Subcutaneous abdominal adipose tissue (tissue), 5 donors: ENCODE results near the gene BAX.

Experiments used
- H3K27ac ChIP-seq: one replicate; pipeline ENCODE4 v1.7.0; 2013; ENCODE audit warnings: low read depth, mild to moderate bottlenecking, inconsistent platforms, low read length, moderate library complexity
- H3K27me3 ChIP-seq, 5 donors: one replicate each; pipeline ENCODE4 v1.7.0; 2013; ENCODE audit warnings: low read length in 5 of 5, inconsistent platforms in 1 of 5; ENCODE audit not compliant: control insufficient read depth in 5 of 5, insufficient read depth in 4 of 5
- H3K36me3 ChIP-seq, 5 donors: one replicate each; pipeline ENCODE4 v1.7.0; 2013; ENCODE audit warnings: low read length in 5 of 5; ENCODE audit not compliant: control insufficient read depth in 5 of 5, insufficient read depth in 5 of 5
- H3K4me1 ChIP-seq, 5 donors: one replicate each; pipeline ENCODE4 v1.7.0; 2013; ENCODE audit warnings: low read length in 5 of 5, mild to moderate bottlenecking in 3 of 5, moderate library complexity in 1 of 5; ENCODE audit not compliant: control insufficient read depth in 5 of 5, insufficient read depth in 5 of 5
- H3K4me3 ChIP-seq, 5 donors: one replicate each; pipeline ENCODE4 v1.7.0; 2013; ENCODE audit warnings: low read length in 5 of 5, low read depth in 1 of 5
- H3K9ac ChIP-seq, 5 donors: one replicate each; pipeline ENCODE4 v1.7.0; 2013; ENCODE audit warnings: low read length in 5 of 5, mild to moderate bottlenecking in 4 of 5, moderate library complexity in 3 of 5
- H3K9me3 ChIP-seq, 5 donors: one replicate each; pipeline ENCODE4 v1.7.0; 2013; ENCODE audit warnings: low read length in 5 of 5; ENCODE audit not compliant: control insufficient read depth in 5 of 5
- donor health status: healthy.
- donor health status: healthy.
- donor health status: healthy.
- donor health status: healthy.
- donor health status: healthy.

BAX gene

GRCh38 chr19:48966541-48967345, 12.1 kb downstream of the BAX start:
- Histone ChIP-seq H3K4me3 (peak overlapping the region; percentile 81 to 97 (median 96)), H3K36me3 (peaks cover 0 to 48% (median 24%) of the 10 kb centered on the region in 5 donors), H3K27ac (peak overlapping the region; percentile 89), H3K9me3 (no peaks in the 10 kb centered on the region), H3K9ac (peak overlapping the region; percentile 75 to 96 (median 83)), H3K27me3 (no peaks in the 10 kb centered on the region), H3K4me1 (peaks cover 8 to 80% (median 77%) of the 10 kb centered on the region in 5 donors)

- Histone ChIP-seq H3K4me3 (peak overlapping the region; percentile 81 to 97 (median 96)), H3K9me3 (no peaks in the 10 kb centered on the region), H3K27me3 (no peaks in the 10 kb centered on the region), H3K9ac (peak overlapping the region in 3 of 5 donors; percentile 28 to 82 (median 63)), H3K27ac (peak overlapping the region; percentile 89), H3K36me3 (peaks cover 0 to 51% (median 25%) of the 10 kb centered on the region in 5 donors), H3K4me1 (peaks cover 8 to 72% (median 70%) of the 10 kb centered on the region in 5 donors)
These were observed 12.9 kb downstream of the BAX start for GRCh38 chr19:48967346-48968178.

DNA sequence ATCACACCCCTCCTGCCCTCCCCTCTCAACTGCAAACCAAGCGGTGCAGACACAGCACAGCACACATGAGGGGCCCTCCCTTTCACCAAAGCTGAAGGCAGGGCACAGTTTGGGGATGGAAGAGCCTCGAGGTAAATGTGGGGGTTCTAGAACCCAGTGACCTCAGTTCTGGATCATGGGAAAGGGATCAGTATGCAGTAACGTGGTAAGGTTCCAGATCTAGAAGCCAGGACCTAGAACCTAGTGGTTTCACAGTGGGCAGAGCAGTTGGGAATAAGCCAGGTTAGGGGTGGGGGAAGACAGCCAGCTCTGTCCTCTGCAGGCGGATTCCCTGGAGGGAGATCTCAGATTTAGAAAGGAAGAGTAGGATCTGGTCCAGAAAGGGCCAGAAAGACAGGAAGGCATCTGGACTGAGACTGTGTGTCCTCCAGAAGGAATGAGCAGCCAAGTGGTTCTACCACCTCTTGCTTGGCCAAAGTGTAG, 13.5 kb downstream of the BAX start:
- Histone ChIP-seq H3K4me1 (peaks cover 8 to 68% (median 67%) of the 10 kb centered on the region in 5 donors), H3K9me3 (no peaks in the 10 kb centered on the region), H3K27ac (peak overlapping the region; percentile 89), H3K9ac (peak overlapping the region in 2 of 5 donors; percentile 28 to 63), H3K27me3 (no peaks in the 10 kb centered on the region), H3K4me3 (peak overlapping the region in 2 of 5 donors; percentile 7 to 96), H3K36me3 (peaks cover 0 to 56% (median 31%) of the 10 kb centered on the region in 5 donors)

GRCh38 chr19:48968813-48969218, 14.1 kb downstream of the BAX start:
- Histone ChIP-seq H3K9ac (no peak overlapping the region), H3K4me1 (peaks cover 8 to 62% (median 61%) of the 10 kb centered on the region in 5 donors), H3K27ac (peak overlapping the region; percentile 89), H3K36me3 (peaks cover 0 to 62% (median 35%) of the 10 kb centered on the region in 5 donors), H3K9me3 (no peaks in the 10 kb centered on the region), H3K27me3 (no peaks in the 10 kb centered on the region), H3K4me3 (no peak overlapping the region)

- Histone ChIP-seq H3K4me1 (peaks cover 8 to 55% (median 54%) of the 10 kb centered on the region in 5 donors), H3K9ac (no peak overlapping the region), H3K36me3 (peaks cover 0 to 69% (median 42%) of the 10 kb centered on the region in 5 donors), H3K9me3 (no peaks in the 10 kb centered on the region), H3K27ac (peak overlapping the region; percentile 89), H3K27me3 (no peaks in the 10 kb centered on the region), H3K4me3 (no peak overlapping the region)
These were observed 14.8 kb downstream of the BAX start for GRCh38 chr19:48969276-48970138.

DNA sequence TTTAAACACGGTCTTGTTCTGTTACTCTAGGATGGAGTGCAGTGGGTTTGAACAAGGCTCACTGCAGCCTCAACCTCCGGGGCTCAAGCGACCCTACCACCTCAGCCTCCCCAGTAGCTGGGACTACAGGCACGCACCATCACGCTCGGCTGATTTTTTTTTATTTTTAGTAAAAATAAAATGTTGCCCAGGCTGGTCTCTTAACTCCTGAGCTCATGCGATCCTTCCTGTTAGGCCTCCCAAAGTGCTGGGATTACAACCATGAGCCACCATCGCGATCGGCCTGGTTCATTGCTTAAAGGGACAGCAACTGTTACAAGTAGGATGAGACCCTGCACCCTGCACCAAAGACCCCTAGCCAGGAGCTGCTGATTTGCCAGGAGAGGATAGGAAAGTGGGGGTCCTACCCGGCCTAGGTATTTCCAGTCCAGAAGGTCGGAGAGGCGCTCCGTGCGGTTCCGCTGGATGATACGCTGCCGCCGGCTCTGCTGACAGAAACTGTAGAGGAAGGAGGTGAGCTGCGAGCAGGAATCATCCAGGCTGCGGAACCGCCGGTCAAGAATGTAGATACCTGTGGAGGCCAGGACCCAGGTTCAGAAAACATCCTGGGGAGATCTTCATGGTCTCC, 15.6 kb downstream of the BAX start:
- no peaks in the 10 kb centered on the region for H3K9me3 ChIP-seq
- peaks cover 6 to 52% (median 51%) of the 10 kb centered on the region in 5 donors for H3K4me1 ChIP-seq
- H3K27me3 ChIP-seq, result no peaks in the 10 kb centered on the region
- no peak overlapping the region for H3K9ac ChIP-seq
- H3K27ac ChIP-seq, result no peak overlapping the region
- H3K4me3 ChIP-seq, result no peak overlapping the region
- H3K36me3 ChIP-seq, result peaks cover 0 to 71% (median 44%) of the 10 kb centered on the region in 5 donors

GRCh38 chr19:48970923-48971395, 16.3 kb downstream of the BAX start:
- Histone ChIP-seq H3K27ac (no peak overlapping the region), H3K4me1 (peaks cover 6 to 49% (median 45%) of the 10 kb centered on the region in 5 donors), H3K9ac (no peak overlapping the region)

GRCh38 chr19:48975947-48976847, 21.5 kb downstream of the BAX start:
- no peaks in the 10 kb centered on the region for H3K9me3 ChIP-seq
- H3K36me3 ChIP-seq, result peaks cover 0 to 61% (median 38%) of the 10 kb centered on the region in 5 donors
- H3K4me3 ChIP-seq, result no peak overlapping the region
- peaks cover 0 to 4% (median 0%) of the 10 kb centered on the region in 5 donors for H3K4me1 ChIP-seq
- no peaks in the 10 kb centered on the region for H3K27me3 ChIP-seq
- H3K27ac ChIP-seq, result no peak overlapping the region
- no peak overlapping the region for H3K9ac ChIP-seq

More at GRCh38 chr19:48970923-48971395, 16.3 kb downstream of the BAX start:
- H3K4me3 ChIP-seq, result no peak overlapping the region
- H3K27me3 ChIP-seq, result no peaks in the 10 kb centered on the region
- no peaks in the 10 kb centered on the region for H3K9me3 ChIP-seq
- H3K36me3 ChIP-seq, result peaks cover 0 to 72% (median 42%) of the 10 kb centered on the region in 5 donors
